ENCODE results near the gene NDUFAF8. TPM values are rescaled to one million over a fixed set of nuclear protein-coding genes. Genes with fewer than 3 reads are reported as not detected.

The NDUFAF8 gene
- total and polyA plus RNA-seq, 10 of the 15 experiments (the other 5 are each of a cell fraction or from before 2014, with no cell fraction given), result 22.0 to 307 (median 106) TPM

DNA sequence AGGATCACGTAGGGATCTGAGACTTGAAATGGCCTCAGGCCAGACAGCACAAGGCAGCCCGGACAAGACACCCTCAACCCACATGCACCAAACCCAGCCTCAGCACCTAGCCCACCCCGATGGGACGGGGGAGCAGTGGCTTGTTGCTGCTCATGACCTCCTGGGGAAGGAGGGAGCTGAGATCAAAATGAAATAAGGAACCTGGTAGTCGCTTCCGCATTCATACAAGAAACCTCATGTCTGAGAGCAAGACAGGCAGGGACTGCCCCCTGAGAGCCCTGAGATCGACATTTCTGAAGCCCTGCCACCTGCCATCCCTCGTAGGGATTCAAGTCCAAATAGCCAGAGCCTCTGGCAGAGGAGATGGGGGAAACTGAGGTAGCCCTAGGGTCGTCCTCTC lies 10.7 kb upstream of the NDUFAF8 start (continued):
- TF ChIP-seq, protein P1, sequence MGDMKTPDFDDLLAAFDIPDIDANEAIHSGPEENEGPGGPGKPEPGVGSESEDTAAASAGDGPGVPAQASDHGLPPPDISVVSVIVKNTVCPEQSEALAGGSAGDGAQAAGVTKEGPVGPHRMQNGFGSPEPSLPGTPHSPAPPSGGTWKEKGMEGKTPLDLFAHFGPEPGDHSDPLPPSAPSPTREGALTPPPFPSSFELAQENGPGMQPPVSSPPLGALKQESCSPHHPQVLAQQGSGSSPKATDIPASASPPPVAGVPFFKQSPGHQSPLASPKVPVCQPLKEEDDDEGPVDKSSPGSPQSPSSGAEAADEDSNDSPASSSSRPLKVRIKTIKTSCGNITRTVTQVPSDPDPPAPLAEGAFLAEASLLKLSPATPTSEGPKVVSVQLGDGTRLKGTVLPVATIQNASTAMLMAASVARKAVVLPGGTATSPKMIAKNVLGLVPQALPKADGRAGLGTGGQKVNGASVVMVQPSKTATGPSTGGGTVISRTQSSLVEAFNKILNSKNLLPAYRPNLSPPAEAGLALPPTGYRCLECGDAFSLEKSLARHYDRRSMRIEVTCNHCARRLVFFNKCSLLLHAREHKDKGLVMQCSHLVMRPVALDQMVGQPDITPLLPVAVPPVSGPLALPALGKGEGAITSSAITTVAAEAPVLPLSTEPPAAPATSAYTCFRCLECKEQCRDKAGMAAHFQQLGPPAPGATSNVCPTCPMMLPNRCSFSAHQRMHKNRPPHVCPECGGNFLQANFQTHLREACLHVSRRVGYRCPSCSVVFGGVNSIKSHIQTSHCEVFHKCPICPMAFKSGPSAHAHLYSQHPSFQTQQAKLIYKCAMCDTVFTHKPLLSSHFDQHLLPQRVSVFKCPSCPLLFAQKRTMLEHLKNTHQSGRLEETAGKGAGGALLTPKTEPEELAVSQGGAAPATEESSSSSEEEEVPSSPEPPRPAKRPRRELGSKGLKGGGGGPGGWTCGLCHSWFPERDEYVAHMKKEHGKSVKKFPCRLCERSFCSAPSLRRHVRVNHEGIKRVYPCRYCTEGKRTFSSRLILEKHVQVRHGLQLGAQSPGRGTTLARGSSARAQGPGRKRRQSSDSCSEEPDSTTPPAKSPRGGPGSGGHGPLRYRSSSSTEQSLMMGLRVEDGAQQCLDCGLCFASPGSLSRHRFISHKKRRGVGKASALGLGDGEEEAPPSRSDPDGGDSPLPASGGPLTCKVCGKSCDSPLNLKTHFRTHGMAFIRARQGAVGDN (IDR thresholded peaks at IDR 0.05), result peak; percentile 89
- TF ChIP-seq POLR2AphosphoS5 (IDR thresholded peaks at IDR 0.05; ENCODE audit: low read length), result peak; percentile 40

DNA sequence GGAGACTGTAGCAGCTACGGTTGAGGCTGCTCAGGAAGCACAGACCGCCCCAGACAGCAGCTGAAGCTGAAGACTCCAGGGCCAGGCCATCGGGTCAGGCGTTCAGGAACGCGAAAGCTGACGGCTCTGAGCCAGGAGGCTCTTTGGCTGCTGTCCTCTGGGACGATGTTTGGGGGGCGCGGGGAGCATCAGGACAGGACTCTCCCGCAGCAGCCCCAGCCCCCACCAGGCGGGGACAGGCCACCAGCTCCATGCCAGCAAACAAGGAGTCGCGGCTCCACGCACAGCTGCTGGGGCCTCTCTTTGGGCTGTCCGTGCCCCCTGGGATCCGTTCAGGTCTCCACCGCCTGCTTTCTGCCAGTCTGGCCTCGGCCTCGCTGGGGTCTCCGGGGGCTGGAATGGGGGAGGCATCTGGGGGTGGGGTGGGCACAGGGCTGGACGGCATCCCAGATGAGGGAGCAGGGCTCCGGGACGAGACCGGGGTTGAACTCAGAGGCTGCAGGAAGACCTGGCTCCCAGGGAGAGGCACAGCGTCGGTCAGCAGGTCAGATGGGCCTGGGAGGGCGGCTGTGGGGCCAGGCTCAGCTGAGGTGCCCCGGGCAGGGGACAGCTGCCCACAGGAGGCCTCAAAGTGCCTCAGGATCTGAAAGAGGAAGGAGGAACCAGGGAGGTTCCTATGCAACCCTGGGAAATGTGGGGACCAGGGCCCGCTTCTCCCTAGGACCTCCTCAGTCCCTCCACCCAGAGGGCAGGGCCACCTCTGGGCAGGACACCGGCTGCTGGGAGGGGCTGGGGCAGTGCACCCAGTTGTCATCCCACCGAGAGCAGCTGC lies 10.1 kb upstream of the NDUFAF8 start:
- peaks cover 4 to 12% of the 10 kb centered on the region in 2 experiments; a peak in 3 of 4 replicates for H3K36me3 ChIP-seq (ENCODE audit: control insufficient read depth in 2 of 2, insufficient read depth in 2 of 2, low read length in 1 of 2)
- DNase-seq (ENCODE audit: low read depth, low spot score) (no peak), FAIRE-seq (no peak), ATAC-seq (peak; percentile 54)
- CTCF ChIA-PET, result interaction anchor here (0.5 to 1.0 kb wide), 4 partner anchors 9 to 166 kb away, joined by 3 to 5 read pairs (median 4); partner anchors contain the start of genes NDUFAF8 and TEPSIN
- no peak overlapping the region; the same call in 1 of the 2 replicates for H3K9ac ChIP-seq (ENCODE audit: control insufficient read depth, insufficient read depth, low read length)
- no peaks in the 10 kb centered on the region for H3K79me2 ChIP-seq (ENCODE audit: control insufficient read depth, insufficient read depth, low read length)
- POLR2A ChIA-PET, result interaction anchor here (1.1 kb wide), 1 partner anchor 10 kb away, joined by 7 read pairs; the partner anchor contains the start of genes NDUFAF8 and TEPSIN
- in situ Hi-C loops (cut with MboI) (loop anchor here (25.0 kb wide), 1 partner anchor 217 kb away; no protein-coding TSS in a partner anchor), intact Hi-C loops (cut with micrococcal nuclease; ENCODE audit: unreplicated experiment) (no loop called here)
- 65% methylated on average over 30 of the region's 32 CpGs for WGBS (ENCODE audit: insufficient coverage, insufficient replicate concordance, low lambda C conversion rate, missing lambda C conversion rate)
- peaks cover 14% of the 10 kb centered on the region for H3K4me1 ChIP-seq (ENCODE audit: control insufficient read depth, insufficient read depth, low read length)
- no TSS peak for BruUV-seq (replicated peaks)
- peak overlapping the region; percentile 78 for H2AFZ ChIP-seq (ENCODE audit: control insufficient read depth, low read depth, low read length)
- peak overlapping the region; percentile 55; the same call in 1 of the 2 replicates for H3K27ac ChIP-seq (ENCODE audit: control insufficient read depth, insufficient read depth)
- peak overlapping the region; percentile 13; the same call in 1 of the 2 replicates for H3K4me2 ChIP-seq (ENCODE audit: control insufficient read depth, insufficient read depth)
- no peak overlapping the region for H3K4me3 ChIP-seq
- SMC1A ChIA-PET (ENCODE audit: uncharacterized antibody, unreplicated experiment), result interaction anchor here (0.9 to 1.0 kb wide), 3 partner anchors 10 to 13 kb away, joined by 3 to 6 read pairs (median 4); partner anchors contain the start of genes NDUFAF8 and TEPSIN
- TF ChIP-seq PML (IDR thresholded peaks at IDR 0.05; ENCODE audit: low read length) (no peak), NFYA (IDR thresholded peaks at IDR 0.05; ENCODE audit: borderline replicate concordance, low read depth, low read length) (no peak)
- no peaks in the 10 kb centered on the region for H3K27me3 ChIP-seq (replicated peaks in 1 of 2; ENCODE audit: control insufficient read depth in 2 of 2, insufficient read depth in 2 of 2, low read length in 1 of 2)
- no peaks in the 10 kb centered on the region for H3K9me3 ChIP-seq (replicated peaks; ENCODE audit: control insufficient read depth, insufficient read depth, low read length)
- no peaks in the 10 kb centered on the region for H4K20me1 ChIP-seq (ENCODE audit: control insufficient read depth, insufficient read depth)
- RAD21 ChIA-PET (ENCODE audit: unreplicated experiment), result interaction anchor here (0.7 to 0.9 kb wide), 2 partner anchors 10 to 12 kb away, joined by 3 to 4 read pairs; partner anchors contain the start of genes NDUFAF8 and TEPSIN

All from GM12878 (cell line).